Putamen (tissue), 1 donor: ENCODE data around the gene GRM1.

Source experiments
- DNase-seq: peaks from one replicate; pipeline ENCODE4 v3.0.0-alpha.2; 2016; ENCODE audit warnings: low spot score

Gene GRM1

DNA sequence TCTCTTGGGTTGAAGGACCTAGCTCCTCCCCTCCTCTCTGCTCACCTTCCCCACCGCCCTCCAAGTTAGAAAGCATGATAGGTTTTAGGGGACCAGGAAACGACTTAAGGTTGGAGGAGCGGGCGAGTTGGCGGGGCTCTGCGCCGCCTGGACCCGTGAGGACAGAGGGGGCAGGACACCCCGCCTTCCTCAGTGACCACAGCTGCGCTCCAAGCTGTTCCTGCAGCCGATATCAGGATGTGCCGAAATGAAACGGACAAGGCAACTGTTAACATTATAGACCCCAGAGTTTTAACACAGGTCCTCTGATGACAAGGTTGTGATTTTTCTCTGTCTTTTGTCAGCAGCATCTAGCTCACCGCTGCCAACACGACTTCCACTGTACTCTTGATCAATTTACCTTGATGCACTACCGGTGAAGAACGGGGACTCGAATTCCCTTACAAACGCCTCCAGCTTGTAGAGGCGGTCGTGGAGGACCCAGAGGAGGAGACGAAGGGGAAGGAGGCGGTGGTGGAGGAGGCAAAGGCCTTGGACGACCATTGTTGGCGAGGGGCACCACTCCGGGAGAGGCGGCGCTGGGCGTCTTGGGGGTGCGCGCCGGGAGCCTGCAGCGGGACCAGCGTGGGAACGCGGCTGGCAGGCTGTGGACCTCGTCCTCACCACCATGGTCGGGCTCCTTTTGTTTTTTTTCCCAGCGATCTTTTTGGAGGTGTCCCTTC, at the start of gene GRM1:
Gene GRM1 (plus strand): TSS at position 212 of the 722 bp plus-strand sequence. CDS start 456 bp downstream, at position 668.
- DNase-seq: no peak

- DNase-seq: no peak
Observed at GRCh38 chr6:146009338-146009737, 19.5 kb upstream of the GRM1 start.

DNA sequence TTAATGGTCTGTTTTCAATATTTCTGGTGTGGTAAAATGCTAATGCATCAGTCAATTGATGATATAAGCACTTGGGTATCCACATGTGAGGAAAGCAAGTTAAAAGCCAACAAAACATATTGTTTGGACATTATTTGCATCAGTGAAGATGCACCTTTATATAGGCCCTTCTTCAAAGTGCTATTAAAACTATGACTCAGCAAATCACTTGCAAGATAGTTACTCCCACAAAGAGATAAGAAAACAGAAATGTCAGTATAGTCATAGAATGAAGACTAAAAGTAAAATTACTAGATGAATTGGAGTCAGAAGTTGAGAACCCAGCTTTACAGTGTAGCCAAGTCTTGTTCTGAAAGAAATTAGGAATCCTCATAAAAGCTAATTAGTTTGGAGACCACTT, 14.6 kb upstream of the GRM1 start:
- no peak for DNase-seq

DNA sequence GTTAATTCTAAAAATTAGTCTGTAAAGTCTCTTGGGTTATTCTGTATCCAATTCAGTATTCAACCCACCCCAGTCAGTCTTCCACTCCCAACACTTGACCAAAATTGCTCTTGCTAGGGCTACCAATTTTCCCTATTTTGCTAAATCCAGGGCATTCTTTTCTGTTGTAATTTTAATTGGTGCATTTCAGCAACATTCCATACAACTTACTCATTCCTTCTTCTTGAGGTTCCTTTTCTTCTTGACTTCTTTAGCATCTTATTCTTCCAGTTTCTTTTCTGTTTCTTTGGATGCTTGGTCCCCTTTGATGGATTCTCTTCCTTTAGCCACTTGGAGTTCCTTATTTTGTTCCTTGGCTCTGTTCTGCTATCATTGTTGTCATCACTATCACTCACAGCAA, 11.2 kb upstream of the GRM1 start:
- DNase-seq: no peak

- DNase-seq: no peak
Observed at GRCh38 chr6:146026873-146027272, 2.0 kb upstream of the GRM1 start.

- no peak for DNase-seq
Observed at GRCh38 chr6:146027586-146028251, 1.1 kb upstream of the GRM1 start.

- no peak for DNase-seq
Observed at GRCh38 chr6:146028252-146028795, 538 bp upstream of the GRM1 start.

- DNase-seq: no peak
Observed at GRCh38 chr6:146029573-146030184, 817 bp downstream of the GRM1 start.

DNA sequence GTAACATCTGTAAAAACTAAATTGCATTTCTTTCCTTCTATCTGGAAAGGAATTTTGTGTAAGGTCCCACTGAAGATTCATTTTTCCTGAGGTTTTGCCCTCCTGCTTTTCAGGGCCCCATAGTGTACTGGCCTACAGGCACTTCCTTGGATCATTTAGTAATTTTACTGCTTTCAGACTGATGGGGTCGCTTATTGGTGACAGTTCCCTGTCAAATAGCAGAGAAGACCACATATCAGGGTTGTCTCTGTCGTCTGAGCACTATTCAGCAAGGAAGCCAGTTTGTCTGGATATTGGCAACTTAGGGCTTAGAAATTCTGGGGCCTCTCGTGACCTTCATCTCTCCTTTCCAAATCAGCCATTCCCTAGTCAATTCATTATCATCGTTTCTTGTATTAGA, 3.5 kb downstream of the GRM1 start:
- DNase-seq: no peak

GRCh38 chr6:146040360-146040759, 11.5 kb downstream of the GRM1 start:
- DNase-seq: no peak

GRCh38 chr6:146041282-146041681, 12.4 kb downstream of the GRM1 start:
- no peak for DNase-seq

DNA sequence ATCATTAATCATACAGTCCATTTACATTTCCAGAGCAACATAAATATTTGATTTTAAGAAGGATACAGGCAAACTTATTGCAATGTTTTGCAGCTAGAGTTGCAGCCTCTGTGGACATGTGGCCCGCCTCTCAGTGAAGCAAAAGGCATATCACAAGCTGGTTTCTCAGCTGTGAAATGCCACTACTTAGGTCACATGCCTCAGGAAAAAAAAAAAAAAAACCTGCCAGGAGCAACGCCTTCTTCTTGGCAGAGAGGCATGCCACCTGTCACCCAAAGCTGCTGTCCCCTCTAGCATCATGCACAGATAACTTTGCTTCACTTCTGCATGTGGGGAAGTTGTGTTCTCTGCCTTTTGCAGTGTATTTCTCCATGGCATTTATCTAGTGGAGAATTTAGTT, 18.5 kb downstream of the GRM1 start:
- no peak for DNase-seq

DNA sequence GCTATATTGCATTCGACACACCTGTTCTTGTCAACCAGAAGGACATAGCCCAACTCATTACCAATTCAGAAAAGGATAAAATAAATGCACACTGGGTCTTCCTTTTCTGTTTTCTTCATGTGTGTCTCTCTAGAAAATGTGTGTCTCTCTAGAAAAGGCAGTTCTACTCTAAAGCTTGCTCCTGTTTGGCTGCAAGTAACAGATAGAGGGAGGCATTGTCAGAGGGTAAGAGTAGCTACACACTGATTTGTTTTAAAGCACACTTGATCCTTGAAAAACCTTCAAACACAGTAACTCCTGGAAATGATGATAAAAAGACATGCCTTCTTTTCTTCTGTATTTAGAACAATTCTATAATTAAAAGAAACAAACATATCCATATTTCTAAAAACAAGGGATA, 21.3 kb downstream of the GRM1 start:
- no peak for DNase-seq

- DNase-seq: no peak
Observed at GRCh38 chr6:146056506-146056905, 27.6 kb downstream of the GRM1 start.

GRCh38 chr6:146065690-146066089, 36.8 kb downstream of the GRM1 start:
- no peak for DNase-seq

DNA sequence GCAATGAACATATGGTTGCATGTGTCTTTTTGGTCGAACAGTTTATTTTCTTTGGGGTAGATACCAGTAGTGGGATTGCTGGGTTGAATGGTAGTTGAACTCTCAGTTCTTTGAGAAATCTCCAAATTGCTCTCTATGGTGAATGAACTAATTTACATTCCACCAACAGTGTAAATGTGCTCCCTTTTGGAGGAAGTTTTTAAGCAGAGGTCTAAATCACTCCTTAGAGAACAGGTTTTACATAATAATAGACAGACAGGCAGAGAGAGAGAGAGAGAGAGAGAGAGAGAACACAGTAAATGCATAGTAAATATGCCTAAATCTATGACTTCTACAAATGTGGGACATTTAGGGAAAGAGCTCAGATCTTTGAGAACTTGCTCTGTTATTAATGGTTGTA, 37.6 kb downstream of the GRM1 start:
- DNase-seq: no peak

DNA sequence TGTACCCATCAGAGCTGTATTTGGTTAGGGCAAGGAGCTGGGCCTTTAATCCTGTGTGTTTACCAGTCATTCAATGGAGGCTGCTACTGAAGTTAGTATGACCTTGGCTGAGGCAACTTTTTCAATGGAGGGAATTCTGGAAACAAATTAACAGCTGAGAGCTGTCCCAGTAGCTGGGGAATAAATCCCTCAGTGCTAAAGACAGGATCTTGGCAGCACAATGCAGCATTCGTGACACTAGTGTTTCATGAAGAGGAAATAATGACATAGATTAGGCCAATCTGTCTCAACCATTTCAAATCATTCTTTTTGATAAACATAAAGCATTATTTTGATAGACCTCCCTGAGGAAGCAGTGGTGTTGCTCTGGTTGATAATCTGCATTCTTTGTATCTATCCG, 42.9 kb downstream of the GRM1 start:
- DNase-seq: no peak

GRCh38 chr6:146077992-146078391, 49.1 kb downstream of the GRM1 start:
- no peak for DNase-seq

GRCh38 chr6:146087386-146087785, 58.5 kb downstream of the GRM1 start:
- no peak for DNase-seq

DNA sequence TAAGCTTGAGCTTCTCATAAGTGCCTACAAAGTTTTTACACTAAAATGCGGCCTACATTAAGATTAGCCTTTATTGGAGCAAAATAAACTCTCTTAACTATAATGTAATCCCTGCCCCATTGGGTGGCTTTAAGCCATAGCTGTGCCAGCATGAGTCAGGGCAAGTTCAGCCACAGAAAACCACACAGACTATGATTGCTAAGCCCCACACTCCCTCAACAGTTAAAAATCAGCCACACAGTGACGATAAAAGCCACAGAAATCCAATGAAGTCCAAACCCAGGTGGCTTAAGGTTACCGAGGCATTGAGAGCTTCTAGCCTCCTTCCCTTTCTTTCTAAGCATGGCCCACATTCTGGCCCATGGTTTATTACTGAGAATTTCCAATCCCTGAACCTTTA, 61.6 kb downstream of the GRM1 start:
- DNase-seq: no peak

DNA sequence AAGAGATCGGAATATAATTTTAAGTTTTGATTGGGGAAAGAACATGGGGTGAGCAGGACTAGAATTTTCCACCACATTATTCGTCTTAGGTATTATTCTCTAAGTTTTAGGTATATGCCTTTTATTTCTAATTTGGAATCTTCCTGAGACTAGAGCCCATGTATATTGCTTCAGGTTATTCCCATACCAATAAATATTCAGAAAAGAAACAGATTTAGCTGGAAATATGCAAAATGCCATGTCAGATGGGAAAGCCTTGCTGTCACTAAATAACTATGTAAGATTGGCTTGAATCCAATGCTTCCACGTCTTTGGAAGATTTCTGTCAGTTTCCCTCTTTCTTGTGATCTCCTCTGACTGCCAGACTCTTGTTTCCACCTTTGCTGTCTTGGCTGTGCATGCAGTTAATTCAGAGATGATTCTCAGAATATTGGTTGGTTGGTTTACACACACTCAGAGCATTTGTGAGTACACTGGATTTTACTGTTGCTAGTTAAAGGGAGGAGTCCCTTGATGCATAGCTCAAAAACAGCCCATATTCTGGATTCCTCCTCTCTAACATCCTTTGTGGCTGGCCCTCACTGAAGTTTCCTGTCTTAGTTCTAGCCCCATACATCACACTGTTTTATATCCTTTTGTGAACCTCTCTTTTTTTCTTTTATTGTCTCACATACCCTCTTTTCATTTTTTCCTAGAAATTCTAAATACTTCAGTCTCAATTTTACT, 64.3 kb downstream of the GRM1 start:
- no peak for DNase-seq

- DNase-seq: no peak
Observed at GRCh38 chr6:146095481-146095880, 66.6 kb downstream of the GRM1 start.
